OCI-M2 (cell line): ENCODE results near the gene WDPCP.
"Not testable (repeated sequence)": the region's sequence is repeated elsewhere in the genome, so short reads cannot be mapped to it uniquely, and the experiment has no call there.

Experiments used
- DNase-seq: peaks from one replicate; lab custom pipeline; 2025; ENCODE audit not compliant: unreplicated experiment; lab: John Stamatoyannopoulos, UW

The WDPCP gene

DNA sequence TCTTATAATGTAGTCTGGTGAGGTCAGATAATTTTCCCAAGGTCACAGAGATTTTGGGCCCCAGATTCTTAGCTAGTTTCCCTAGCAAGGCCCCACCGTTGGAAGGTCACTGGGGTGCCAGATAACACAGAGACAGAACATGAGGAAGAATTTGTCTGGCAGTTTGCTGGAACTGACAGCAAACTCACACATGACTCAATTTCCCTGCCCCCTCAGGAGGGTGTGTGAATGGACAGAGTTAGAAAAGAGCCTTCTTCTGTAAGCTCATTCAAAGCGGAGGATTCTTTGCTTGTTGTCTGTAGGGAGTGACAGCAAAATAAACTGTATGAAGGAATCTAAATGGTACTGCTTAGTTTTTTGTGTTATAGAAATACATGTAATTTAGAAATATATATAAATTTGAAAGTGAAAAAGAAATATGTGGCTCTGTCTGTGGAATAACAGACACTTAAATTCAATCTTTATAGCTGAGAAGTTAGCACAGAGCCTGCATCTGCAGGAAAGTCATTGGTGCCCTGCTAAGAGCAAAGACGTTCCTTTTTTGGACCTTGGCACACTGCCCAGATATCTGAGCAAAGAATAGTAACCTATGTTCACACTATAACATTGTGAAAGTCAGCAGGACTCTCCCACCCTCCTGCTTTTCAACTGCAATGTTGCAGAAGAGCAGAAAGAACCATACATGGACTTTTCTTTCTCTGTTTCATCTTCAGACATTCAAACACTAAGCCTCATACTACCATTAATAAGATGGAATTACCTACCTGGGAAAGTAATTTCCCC, 2.5 kb upstream of the WDPCP start:
- DNase-seq = no peak

DNA sequence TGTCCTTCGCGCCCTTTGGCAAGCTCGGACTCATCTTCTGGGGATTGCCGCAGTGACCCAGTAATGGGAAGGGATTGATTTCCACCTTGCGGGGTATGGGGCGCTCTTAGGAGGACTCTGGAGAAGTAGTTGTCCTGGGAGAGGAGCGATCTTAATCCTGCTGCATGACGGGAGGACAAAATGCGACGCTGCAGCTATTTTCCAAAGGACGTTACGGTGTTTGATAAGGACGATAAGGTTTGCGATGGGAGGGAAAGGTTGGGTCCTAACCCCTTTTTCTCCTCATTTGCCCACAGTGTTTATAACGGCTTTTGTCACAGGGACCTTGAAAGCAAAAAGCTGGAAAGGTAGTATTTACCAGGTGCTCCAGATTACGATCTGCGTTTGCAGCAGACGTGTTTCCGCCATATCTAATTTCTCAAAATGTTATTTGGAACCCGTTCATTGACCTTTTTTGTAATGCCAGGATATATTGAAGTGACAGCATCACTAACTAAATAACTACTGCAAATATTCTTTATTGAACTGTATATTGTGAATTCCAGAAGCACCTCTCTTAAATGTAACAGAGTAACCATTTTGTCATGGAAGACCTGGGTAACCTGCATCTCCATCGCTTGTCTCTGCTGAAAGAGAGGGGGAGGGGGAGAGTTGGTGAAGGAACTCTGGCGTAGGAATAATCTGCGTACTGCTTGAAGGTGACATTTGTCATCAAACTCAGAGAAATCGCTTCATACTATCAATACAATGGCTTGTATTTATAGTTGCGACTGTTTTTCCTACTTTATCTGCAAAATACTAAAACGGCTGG, 1.1 kb upstream of the WDPCP start:
- DNase-seq = no peak

DNA sequence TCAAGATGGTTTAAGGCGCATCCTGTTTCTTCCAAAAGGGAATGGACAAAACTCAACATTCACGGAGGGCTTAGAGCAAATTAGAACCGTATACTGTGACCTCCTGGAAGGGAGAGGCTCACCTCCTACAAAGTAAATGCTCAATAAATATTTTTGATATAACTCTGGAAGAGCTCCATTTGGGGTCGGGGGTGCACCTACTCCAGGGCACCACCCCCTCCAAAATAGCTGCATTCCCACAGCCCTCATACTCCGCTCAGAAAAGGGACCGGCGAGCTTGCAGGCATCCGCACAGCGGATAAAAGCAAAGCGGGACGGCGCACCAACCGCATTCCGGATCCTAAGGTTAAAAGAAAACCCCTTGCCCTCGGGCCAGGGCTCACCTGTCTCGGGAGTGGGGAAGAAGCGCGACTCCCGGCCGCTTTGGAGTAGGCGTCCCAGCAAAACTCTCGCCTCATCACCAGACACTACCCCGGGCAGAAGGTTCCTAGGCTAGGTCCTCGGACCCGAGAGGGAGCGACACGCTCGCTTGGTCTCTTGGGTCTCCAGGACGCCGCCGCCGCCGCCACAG, 378 bp downstream of the WDPCP start:
- no peak for DNase-seq

GRCh38 chr2:63582873-63583272, 5.4 kb downstream of the WDPCP start:
- DNase-seq = no peak

- no peak for DNase-seq
Measured at GRCh38 chr2:63581298-63581961, 6.8 kb downstream of the WDPCP start.

GRCh38 chr2:63580651-63581297, 7.5 kb downstream of the WDPCP start:
- no peak for DNase-seq

DNA sequence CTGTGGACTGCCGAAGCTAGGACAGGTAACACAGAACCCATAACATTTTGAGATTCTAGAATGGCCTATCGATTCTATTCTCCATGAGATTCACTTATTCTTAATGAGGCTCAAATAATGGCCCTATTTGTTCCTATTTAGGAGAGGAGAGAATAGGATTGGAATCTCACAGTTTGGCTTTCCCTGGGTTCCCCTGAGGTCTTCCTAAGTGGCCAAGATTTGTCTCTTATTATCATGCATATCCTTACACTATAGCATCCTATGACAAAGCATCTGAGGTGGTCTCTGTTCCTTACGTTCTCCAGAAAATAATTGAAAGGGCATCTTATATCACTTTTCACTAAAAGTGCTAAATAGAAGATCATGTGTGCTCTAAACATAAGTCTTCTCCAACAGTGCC, 9.5 kb downstream of the WDPCP start:
- DNase-seq = no peak

DNA sequence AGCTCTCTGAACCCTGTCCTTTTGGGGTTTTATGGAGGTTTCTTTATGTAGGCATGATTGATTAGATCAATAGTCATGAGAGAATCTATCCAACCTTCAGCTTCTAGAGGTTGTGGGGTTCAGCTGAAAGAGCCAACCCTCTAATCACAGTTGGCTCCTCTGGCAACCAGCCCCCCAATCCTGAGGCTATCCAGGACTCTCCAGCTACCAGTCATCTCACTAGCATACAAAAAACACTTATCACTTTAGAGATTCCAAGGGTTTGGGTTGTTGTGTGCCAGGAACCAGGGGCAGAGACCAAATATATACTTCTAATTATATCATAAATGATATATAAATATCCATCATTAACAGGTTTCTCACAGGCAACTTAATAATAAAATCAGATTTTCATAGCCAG, 11.7 kb downstream of the WDPCP start:
- DNase-seq = no peak

GRCh38 chr2:63573726-63574345, 14.4 kb downstream of the WDPCP start:
- not testable (repeated sequence) for DNase-seq

- DNase-seq = not testable (repeated sequence)
Measured at GRCh38 chr2:63573026-63573425, 15.3 kb downstream of the WDPCP start.

- no peak for DNase-seq
Measured at GRCh38 chr2:63572001-63572400, 16.3 kb downstream of the WDPCP start.

GRCh38 chr2:63571291-63571690, 17.0 kb downstream of the WDPCP start:
- DNase-seq = no peak

DNA sequence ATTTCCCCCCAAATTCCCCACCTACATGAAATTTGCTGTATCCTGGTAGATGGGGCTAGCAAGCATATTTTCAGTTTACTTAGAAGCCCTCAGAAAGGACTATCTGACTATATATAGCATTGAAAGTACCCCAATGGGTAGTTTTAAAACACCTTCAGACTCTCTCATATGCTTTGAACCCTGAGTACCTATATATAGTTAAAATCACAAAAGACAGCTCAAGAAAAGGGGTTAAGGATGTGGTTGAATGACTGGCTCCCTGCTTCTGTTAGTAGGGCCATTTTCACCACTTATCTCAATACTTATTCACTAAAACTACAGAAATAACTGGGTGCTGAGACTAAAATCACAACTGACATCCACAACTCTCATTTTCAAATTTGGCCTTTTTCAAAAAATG, 18.5 kb downstream of the WDPCP start:
- DNase-seq = no peak

GRCh38 chr2:63562751-63563150, 25.5 kb downstream of the WDPCP start:
- DNase-seq = no peak

DNA sequence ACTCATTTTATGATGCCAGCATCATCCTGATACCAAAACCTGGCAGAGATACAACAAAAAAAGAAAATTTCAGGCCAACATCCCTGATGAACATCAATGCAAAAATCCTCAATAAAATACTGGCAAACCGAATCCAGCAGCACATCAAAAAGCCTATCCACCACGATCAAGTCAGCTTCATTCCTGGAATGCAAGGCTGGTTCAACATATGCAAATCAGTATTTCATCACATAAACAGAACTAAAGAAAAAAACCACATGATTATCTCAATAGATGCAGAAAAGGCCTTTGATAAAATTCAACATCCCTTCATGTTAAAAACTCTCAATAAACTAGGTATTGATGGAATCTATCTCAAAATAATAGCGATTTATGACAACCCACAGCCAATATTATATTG, 29.4 kb downstream of the WDPCP start:
- not testable (repeated sequence) for DNase-seq

GRCh38 chr2:63557819-63558218, 30.5 kb downstream of the WDPCP start:
- DNase-seq = not testable (repeated sequence)

DNA sequence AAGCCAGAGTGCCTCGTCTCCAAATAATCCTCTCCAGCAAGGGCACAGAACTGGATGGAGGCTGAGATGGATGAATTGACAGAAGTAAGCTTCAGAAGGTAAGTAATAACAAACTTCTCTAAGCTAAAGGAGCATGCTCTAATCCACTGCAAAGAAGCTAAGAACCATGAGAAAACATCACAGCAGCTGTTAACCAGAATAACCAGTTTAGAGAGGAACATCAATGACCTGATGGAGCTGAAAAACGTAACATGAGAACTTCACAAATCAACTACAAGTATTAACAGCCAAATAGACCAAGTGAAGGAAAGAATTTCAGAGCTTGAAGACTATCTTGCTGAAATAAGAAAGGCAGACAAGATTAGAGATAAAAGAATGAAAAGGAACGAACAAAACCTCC, 32.3 kb downstream of the WDPCP start:
- no peak for DNase-seq

DNA sequence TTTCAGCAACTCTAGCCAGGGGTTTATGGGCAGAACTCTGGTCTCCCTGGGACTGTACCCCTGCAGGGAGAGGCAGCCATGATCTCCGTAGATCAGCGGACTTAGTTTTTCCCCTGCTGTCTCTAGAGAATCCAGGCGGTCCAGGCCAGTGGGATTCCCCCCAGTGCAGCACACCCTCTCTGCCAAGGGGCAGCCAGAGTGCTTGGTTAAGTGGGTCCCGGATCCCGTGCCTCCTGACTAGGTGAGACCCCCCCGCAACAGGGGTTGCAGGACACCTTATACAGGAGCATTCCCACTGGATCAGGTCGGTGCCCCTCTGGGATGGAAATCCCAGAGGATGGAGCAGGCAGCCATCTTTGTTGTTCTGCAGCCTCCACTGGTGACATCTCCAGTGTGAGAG, 33.0 kb downstream of the WDPCP start:
- DNase-seq = no peak

- no peak for DNase-seq
Measured at GRCh38 chr2:63553049-63553448, 35.2 kb downstream of the WDPCP start.

- DNase-seq = no peak
Measured at GRCh38 chr2:63545023-63545422, 43.3 kb downstream of the WDPCP start.
